ENCODE data around the gene PIH1D1.

PIH1D1 gene

GRCh38 chr19:49423985-49424303, 27.7 kb downstream of the PIH1D1 start:
- H2BK5ac ChIP-seq (ENCODE audit: low read length) = no peak overlapping the region
- no peak overlapping the region for H3K9ac ChIP-seq (ENCODE audit: low read depth, low read length, poor library complexity)
- H3K18ac ChIP-seq (ENCODE audit: low read length) = peak overlapping the region; percentile 77
- no peak overlapping the region for H2BK15ac ChIP-seq (ENCODE audit: low read length)
- no peak for DNase-seq (ENCODE audit: low spot score)
- H4K91ac ChIP-seq (ENCODE audit: low read depth, low read length, poor library complexity) = no peak overlapping the region
- H2BK120ac ChIP-seq (ENCODE audit: low read depth, low read length) = no peak overlapping the region
- WGBS, 2 donors (ENCODE audit: extremely low coverage in 2 of 2, insufficient read length in 2 of 2, insufficient replicate concordance in 1 of 2) = no CpG with 5 or more reads among the region's 3 CpGs
- H3K14ac ChIP-seq (ENCODE audit: low read length) = no peak overlapping the region
- peaks cover 2% of the 10 kb centered on the region for H3K79me1 ChIP-seq (ENCODE audit: low read depth, low read length)
- H2BK12ac ChIP-seq (ENCODE audit: low read length) = no peak overlapping the region
- peaks cover 8 to 96% (median 76%) of the 10 kb centered on the region in 3 experiments for H3K27me3 ChIP-seq (ENCODE audit: control insufficient read depth in 3 of 3, insufficient read depth in 3 of 3, low read depth in 1 of 3, low read length in 3 of 3)
- peak overlapping the region; percentile 85 for H3K4me2 ChIP-seq (ENCODE audit: insufficient read depth, low read length, poor library complexity, severe bottlenecking)
- H4K8ac ChIP-seq (ENCODE audit: low read depth, low read length) = no peak overlapping the region
- no peaks in the 10 kb centered on the region for H3K9me3 ChIP-seq (replicated peaks in 1 of 2; ENCODE audit: control insufficient read depth in 2 of 2, insufficient read depth in 1 of 2, low read depth in 1 of 2, low read length in 2 of 2)
- H2AK5ac ChIP-seq (ENCODE audit: low read depth, low read length) = no peak overlapping the region
- no peaks in the 10 kb centered on the region for H3K36me3 ChIP-seq (replicated peaks in 1 of 2; ENCODE audit: control insufficient read depth in 2 of 2, insufficient read depth in 2 of 2, low read length in 2 of 2)
- peaks cover 21 to 24% of the 10 kb centered on the region in 2 donors for H3K4me1 ChIP-seq (ENCODE audit: control insufficient read depth in 2 of 2, insufficient read depth in 1 of 2, low read depth in 1 of 2, low read length in 2 of 2)
- no peak overlapping the region for H3K27ac ChIP-seq (replicated peaks; ENCODE audit: low read length)
- H3K4me3 ChIP-seq (ENCODE audit: low read length in 2 of 2) = no peak overlapping the region
- peak overlapping the region; percentile 97 for H2AFZ ChIP-seq (ENCODE audit: low read length)
- no peak overlapping the region for H3K23ac ChIP-seq (ENCODE audit: low read depth, low read length, poor library complexity)
- no peak overlapping the region for H3K4ac ChIP-seq (ENCODE audit: low read length)

GRCh38 chr19:49423071-49423984, 28.3 kb downstream of the PIH1D1 start, which contains the start of gene PTH2:
Gene PTH2 (minus strand): TSS chr19:49423441. CDS start chr19:49423339, 102 bp downstream.
- no peak for DNase-seq (ENCODE audit: low spot score)
- H3K36me3 ChIP-seq (replicated peaks in 1 of 2; ENCODE audit: control insufficient read depth in 2 of 2, insufficient read depth in 2 of 2, low read length in 2 of 2) = no peaks in the 10 kb centered on the region
- no peak within 1 kb of the TSS for H3K4ac ChIP-seq (ENCODE audit: low read length)
- no peak within 1 kb of the TSS for H3K27ac ChIP-seq (replicated peaks; ENCODE audit: low read length)
- H3K14ac ChIP-seq (ENCODE audit: low read length) = no peak within 1 kb of the TSS
- no peak within 1 kb of the TSS for H4K8ac ChIP-seq (ENCODE audit: low read depth, low read length)
- WGBS, 2 donors (ENCODE audit: extremely low coverage in 2 of 2, insufficient read length in 2 of 2, insufficient replicate concordance in 1 of 2) = no CpG with 5 or more reads among the region's 42 CpGs
- peak within 1 kb of the TSS; percentile 75 for H2BK15ac ChIP-seq (ENCODE audit: low read length)
- no peak within 1 kb of the TSS for H2BK120ac ChIP-seq (ENCODE audit: low read depth, low read length)
- peak within 1 kb of the TSS; percentile 24 to 42 for H3K4me3 ChIP-seq (ENCODE audit: low read length in 2 of 2)
- no peak within 1 kb of the TSS for H2BK12ac ChIP-seq (ENCODE audit: low read length)
- peak within 1 kb of the TSS; percentile 58 for H3K23ac ChIP-seq (ENCODE audit: low read depth, low read length, poor library complexity)
- peak within 1 kb of the TSS; percentile 97 for H2AK5ac ChIP-seq (ENCODE audit: low read depth, low read length)
- H3K27me3 ChIP-seq (ENCODE audit: control insufficient read depth in 3 of 3, insufficient read depth in 3 of 3, low read depth in 1 of 3, low read length in 3 of 3) = peaks cover 8 to 97% (median 71%) of the 10 kb centered on the region in 3 experiments
- peaks cover 16 to 19% of the 10 kb centered on the region in 2 donors for H3K4me1 ChIP-seq (ENCODE audit: control insufficient read depth in 2 of 2, insufficient read depth in 1 of 2, low read depth in 1 of 2, low read length in 2 of 2)
- no peaks in the 10 kb centered on the region for H3K79me1 ChIP-seq (ENCODE audit: low read depth, low read length)
- H4K91ac ChIP-seq (ENCODE audit: low read depth, low read length, poor library complexity) = peak within 1 kb of the TSS; percentile 25
- peak within 1 kb of the TSS; percentile 93 for H3K18ac ChIP-seq (ENCODE audit: low read length)
- no peaks in the 10 kb centered on the region for H3K9me3 ChIP-seq (replicated peaks in 1 of 2; ENCODE audit: control insufficient read depth in 2 of 2, insufficient read depth in 1 of 2, low read depth in 1 of 2, low read length in 2 of 2)
- H2BK5ac ChIP-seq (ENCODE audit: low read length) = peak within 1 kb of the TSS; percentile 68
- H3K4me2 ChIP-seq (ENCODE audit: insufficient read depth, low read length, poor library complexity, severe bottlenecking) = peak within 1 kb of the TSS; percentile 85
- H2AFZ ChIP-seq (ENCODE audit: low read length) = peak within 1 kb of the TSS; percentile 97
- H3K9ac ChIP-seq (ENCODE audit: low read depth, low read length, poor library complexity) = peak within 1 kb of the TSS; percentile 50

GRCh38 chr19:49422407-49423070, 29.1 kb downstream of the PIH1D1 start:
- H3K4me3 ChIP-seq (ENCODE audit: low read length in 2 of 2) = peak overlapping the region; percentile 24 to 42
- H3K4me2 ChIP-seq (ENCODE audit: insufficient read depth, low read length, poor library complexity, severe bottlenecking) = peak overlapping the region; percentile 85
- peaks cover 8 to 97% (median 64%) of the 10 kb centered on the region in 3 experiments for H3K27me3 ChIP-seq (ENCODE audit: control insufficient read depth in 3 of 3, insufficient read depth in 3 of 3, low read depth in 1 of 3, low read length in 3 of 3)
- H3K14ac ChIP-seq (ENCODE audit: low read length) = no peak overlapping the region
- no peak overlapping the region for H2AK5ac ChIP-seq (ENCODE audit: low read depth, low read length)
- peak overlapping the region; percentile 97 for H2AFZ ChIP-seq (ENCODE audit: low read length)
- DNase-seq (ENCODE audit: low spot score) = peak; percentile 79
- H2BK12ac ChIP-seq (ENCODE audit: low read length) = no peak overlapping the region
- H3K27ac ChIP-seq (replicated peaks; ENCODE audit: low read length) = no peak overlapping the region
- H3K79me1 ChIP-seq (ENCODE audit: low read depth, low read length) = no peaks in the 10 kb centered on the region
- no peaks in the 10 kb centered on the region for H3K36me3 ChIP-seq (replicated peaks in 1 of 2; ENCODE audit: control insufficient read depth in 2 of 2, insufficient read depth in 2 of 2, low read length in 2 of 2)
- H3K4me1 ChIP-seq (ENCODE audit: control insufficient read depth in 2 of 2, insufficient read depth in 1 of 2, low read depth in 1 of 2, low read length in 2 of 2) = peaks cover 11 to 15% of the 10 kb centered on the region in 2 donors
- peak overlapping the region; percentile 75 for H2BK15ac ChIP-seq (ENCODE audit: low read length)
- no peak overlapping the region for H3K4ac ChIP-seq (ENCODE audit: low read length)
- peak overlapping the region; percentile 25 for H4K91ac ChIP-seq (ENCODE audit: low read depth, low read length, poor library complexity)
- H4K8ac ChIP-seq (ENCODE audit: low read depth, low read length) = no peak overlapping the region
- H3K23ac ChIP-seq (ENCODE audit: low read depth, low read length, poor library complexity) = peak overlapping the region; percentile 58
- H3K18ac ChIP-seq (ENCODE audit: low read length) = peak overlapping the region; percentile 93
- no peak overlapping the region for H2BK120ac ChIP-seq (ENCODE audit: low read depth, low read length)
- H3K9me3 ChIP-seq (replicated peaks in 1 of 2; ENCODE audit: control insufficient read depth in 2 of 2, insufficient read depth in 1 of 2, low read depth in 1 of 2, low read length in 2 of 2) = no peaks in the 10 kb centered on the region
- peak overlapping the region; percentile 27 for H3K9ac ChIP-seq (ENCODE audit: low read depth, low read length, poor library complexity)
- WGBS, 2 donors (ENCODE audit: extremely low coverage in 2 of 2, insufficient read length in 2 of 2, insufficient replicate concordance in 1 of 2) = no CpG with 5 or more reads among the region's 58 CpGs
- no peak overlapping the region for H2BK5ac ChIP-seq (ENCODE audit: low read length)

- H3K9ac ChIP-seq (ENCODE audit: low read depth, low read length, poor library complexity) = no peak overlapping the region
- H2BK120ac ChIP-seq (ENCODE audit: low read depth, low read length) = no peak overlapping the region
- H3K18ac ChIP-seq (ENCODE audit: low read length) = no peak overlapping the region
- H3K4me1 ChIP-seq (ENCODE audit: control insufficient read depth in 2 of 2, insufficient read depth in 1 of 2, low read depth in 1 of 2, low read length in 2 of 2) = peaks cover 11 to 15% of the 10 kb centered on the region in 2 donors
- H3K27me3 ChIP-seq (ENCODE audit: control insufficient read depth in 3 of 3, insufficient read depth in 3 of 3, low read depth in 1 of 3, low read length in 3 of 3) = peaks cover 8 to 98% (median 57%) of the 10 kb centered on the region in 3 experiments
- H3K23ac ChIP-seq (ENCODE audit: low read depth, low read length, poor library complexity) = no peak overlapping the region
- no peaks in the 10 kb centered on the region for H3K36me3 ChIP-seq (replicated peaks in 1 of 2; ENCODE audit: control insufficient read depth in 2 of 2, insufficient read depth in 2 of 2, low read length in 2 of 2)
- H2BK5ac ChIP-seq (ENCODE audit: low read length) = no peak overlapping the region
- no peaks in the 10 kb centered on the region for H3K79me1 ChIP-seq (ENCODE audit: low read depth, low read length)
- H4K91ac ChIP-seq (ENCODE audit: low read depth, low read length, poor library complexity) = no peak overlapping the region
- no peak overlapping the region for H3K4ac ChIP-seq (ENCODE audit: low read length)
- H3K9me3 ChIP-seq (replicated peaks in 1 of 2; ENCODE audit: control insufficient read depth in 2 of 2, insufficient read depth in 1 of 2, low read depth in 1 of 2, low read length in 2 of 2) = no peaks in the 10 kb centered on the region
- DNase-seq (ENCODE audit: low spot score) = no peak
- no peak overlapping the region for H3K27ac ChIP-seq (replicated peaks; ENCODE audit: low read length)
- no peak overlapping the region for H2BK15ac ChIP-seq (ENCODE audit: low read length)
- no peak overlapping the region for H3K4me2 ChIP-seq (ENCODE audit: insufficient read depth, low read length, poor library complexity, severe bottlenecking)
- WGBS, 2 donors (ENCODE audit: extremely low coverage in 2 of 2, insufficient read length in 2 of 2, insufficient replicate concordance in 1 of 2) = no CpG with 5 or more reads among the region's 3 CpGs
- H3K14ac ChIP-seq (ENCODE audit: low read length) = no peak overlapping the region
- no peak overlapping the region for H3K4me3 ChIP-seq (ENCODE audit: low read length in 2 of 2)
- H2BK12ac ChIP-seq (ENCODE audit: low read length) = no peak overlapping the region
- no peak overlapping the region for H2AK5ac ChIP-seq (ENCODE audit: low read depth, low read length)
- no peak overlapping the region for H2AFZ ChIP-seq (ENCODE audit: low read length)
- H4K8ac ChIP-seq (ENCODE audit: low read depth, low read length) = no peak overlapping the region
Observed at GRCh38 chr19:49421878-49422202, 29.8 kb downstream of the PIH1D1 start.
